Cardiac muscle cell (in vitro differentiated cells and primary cell): Measurements from ENCODE around the gene PGLYRP1. TPM values are rescaled to one million over a fixed set of nuclear protein-coding genes. Genes with fewer than 3 reads are reported as not detected.

Source experiments
- DNase-seq, 2 donors: peaks; one replicate each; pipeline versions ENCODE4 v3.0.0 to v3.0.0-alpha.2; 2010 to 2017; ENCODE audit warnings: low read depth in 1 of 2, low spot score in 1 of 2
- H3K27ac ChIP-seq: fragments of 200-600 bp; sonication (generic); 2 replicates; pipeline ENCODE4 v1.5.1; 2016
- H3K27me3 ChIP-seq: fragments of 200-600 bp; sonication (generic); 2 replicates; pipeline ENCODE4 v1.6.0; 2016; ENCODE audit warnings: control low read depth
- H3K36me3 ChIP-seq: fragments of 200-600 bp; sonication (generic); 2 replicates; pipeline ENCODE4 v1.5.1; 2016; ENCODE audit warnings: control low read depth
- H3K4me1 ChIP-seq: fragments of 200-600 bp; sonication (generic); 2 replicates; pipeline ENCODE4 v1.8.1; 2017; ENCODE audit warnings: low read depth, mild to moderate bottlenecking, mixed run types
- H3K4me3 ChIP-seq: fragments of 200-600 bp; sonication (generic); 2 replicates; pipeline ENCODE4 v1.5.1; 2016; ENCODE audit warnings: mild to moderate bottlenecking
- H3K9me3 ChIP-seq: fragments of 200-600 bp; sonication (generic); 2 replicates; pipeline ENCODE4 v1.5.1; 2017; ENCODE audit warnings: low read depth, mild to moderate bottlenecking, control low read depth
- CTCF ChIP-seq: IDR thresholded peaks from 2 replicates; pipeline ENCODE4 v1.5.1; 2012; ENCODE audit warnings: low read depth, mild to moderate bottlenecking, low read length
- polyA plus RNA-seq: library from polyadenylated mRNA; unstranded; fragments of >200 nt; fragmentation: Nextera tagmentation; extraction: Ambion mirVana; gene quantifications from 2 replicates; pipeline ENCODE4 v1.2.1, GENCODE V29; 2016
- total RNA-seq: library from RNA; depleted of rRNA; stranded (reverse); fragments of >200 nt; gene quantifications from 2 replicates; pipeline ENCODE4 v1.2.3, GENCODE V29; 2016

PGLYRP1 gene
- not detected in 2 replicates for total RNA-seq
- 0.20 TPM in 1 of 2 replicates, not detected in the other for polyA plus RNA-seq

- no peak within 1 kb of the TSS for H3K4me3 ChIP-seq
- no peaks in the 10 kb centered on the region for H3K9me3 ChIP-seq
- no peak for DNase-seq
- no peaks in the 10 kb centered on the region for H3K36me3 ChIP-seq
- no peaks in the 10 kb centered on the region for H3K27me3 ChIP-seq
- no peak within 1 kb of the TSS for H3K27ac ChIP-seq
- no peak for TF ChIP-seq CTCF
- no peaks in the 10 kb centered on the region for H3K4me1 ChIP-seq
These were observed at the start of gene PGLYRP1 for GRCh38 chr19:46022431-46023310. Gene PGLYRP1 (minus strand): TSS chr19:46023053. CDS start chr19:46023021, 32 bp downstream.

- Histone ChIP-seq H3K36me3 (no peaks in the 10 kb centered on the region), H3K9me3 (no peaks in the 10 kb centered on the region), H3K4me1 (no peaks in the 10 kb centered on the region), H3K4me3 (no peak overlapping the region), H3K27ac (no peak overlapping the region), H3K27me3 (peaks cover 77% of the 10 kb centered on the region)
- DNase-seq: peak in 1 of 2 donors; percentile 95
- no peak for TF ChIP-seq CTCF
These were observed 47.0 kb upstream of the PGLYRP1 start for GRCh38 chr19:46069806-46070341.

- TF ChIP-seq CTCF: no peak
- Histone ChIP-seq H3K4me3 (no peak overlapping the region), H3K36me3 (no peaks in the 10 kb centered on the region), H3K9me3 (no peaks in the 10 kb centered on the region), H3K27me3 (peaks cover 66% of the 10 kb centered on the region), H3K4me1 (no peaks in the 10 kb centered on the region), H3K27ac (no peak overlapping the region)
- peak in 1 of 2 donors; percentile 92 for DNase-seq
These were observed 45.7 kb upstream of the PGLYRP1 start for GRCh38 chr19:46068345-46069258.

- Histone ChIP-seq H3K4me3 (no peak overlapping the region), H3K36me3 (no peaks in the 10 kb centered on the region), H3K9me3 (no peaks in the 10 kb centered on the region), H3K4me1 (no peaks in the 10 kb centered on the region), H3K27me3 (peaks cover 56% of the 10 kb centered on the region), H3K27ac (no peak overlapping the region)
- no peak for TF ChIP-seq CTCF
- no peak for DNase-seq
These were observed 44.8 kb upstream of the PGLYRP1 start for GRCh38 chr19:46067691-46068090.

GRCh38 chr19:46066471-46066870, 43.6 kb upstream of the PGLYRP1 start:
- no peak for TF ChIP-seq CTCF
- Histone ChIP-seq H3K9me3 (no peaks in the 10 kb centered on the region), H3K4me3 (no peak overlapping the region), H3K27ac (no peak overlapping the region), H3K36me3 (no peaks in the 10 kb centered on the region), H3K4me1 (no peaks in the 10 kb centered on the region), H3K27me3 (peaks cover 44% of the 10 kb centered on the region)
- DNase-seq: no peak
